Astrocyte of the cerebellum (primary cell): Measurements from ENCODE around the gene GALNT10.

Experiments
- DNase-seq: peaks from one replicate; pipeline ENCODE4 v3.0.0-alpha.2; 2011; ENCODE audit warnings: low read depth
- H3K4me3 ChIP-seq: 2 replicates; pipeline ENCODE4 v1.5.1; 2011; ENCODE audit warnings: mild to moderate bottlenecking, low read depth, low read length, moderate library complexity
- CTCF ChIP-seq: IDR thresholded peaks from 2 replicates; pipeline ENCODE4 v1.5.1; 2012; ENCODE audit warnings: low read length, low read depth, moderate library complexity, mild to moderate bottlenecking; ENCODE audit errors: missing control alignments
- in situ Hi-C: cut with HindIII; loops from 2 replicates; pipeline ENCODE4 v1.10.0; 2017; ENCODE audit warnings: low sequenced_read_pairs

Gene GALNT10

GRCh38 chr5:154391788-154392187 lies 201.3 kb downstream of the GALNT10 start:
- no peak overlapping the region for H3K4me3 ChIP-seq
- in situ Hi-C loops, result no loop called here
- no peak for DNase-seq
- no peak for TF ChIP-seq CTCF

- H3K4me3 ChIP-seq, result no peak overlapping the region
- TF ChIP-seq CTCF, result no peak
- in situ Hi-C loops, result no loop called here
- no peak for DNase-seq
Observed at GRCh38 chr5:154393850-154394249, 203.3 kb downstream of the GALNT10 start.

GRCh38 chr5:154394307-154394706 lies 203.8 kb downstream of the GALNT10 start:
- H3K4me3 ChIP-seq, result no peak overlapping the region
- in situ Hi-C loops, result no loop called here

GRCh38 chr5:154395407-154396106 lies 205.0 kb downstream of the GALNT10 start:
- peak; percentile 38 for DNase-seq
- TF ChIP-seq CTCF, result no peak
- in situ Hi-C loops, result no loop called here
- H3K4me3 ChIP-seq, result no peak overlapping the region

More at GRCh38 chr5:154394307-154394706, 203.8 kb downstream of the GALNT10 start:
- no peak for DNase-seq
- TF ChIP-seq CTCF, result no peak

GRCh38 chr5:154396128-154396527 lies 205.6 kb downstream of the GALNT10 start:
- TF ChIP-seq CTCF, result no peak
- in situ Hi-C loops, result no loop called here
- no peak for DNase-seq
- no peak overlapping the region for H3K4me3 ChIP-seq

GRCh38 chr5:154397652-154398406 lies 207.3 kb downstream of the GALNT10 start:
- in situ Hi-C loops, result no loop called here
- no peak for TF ChIP-seq CTCF
- no peak overlapping the region for H3K4me3 ChIP-seq
- DNase-seq, result no peak
